RKO (cell line): ENCODE data around the gene MDFIC.

Experiments
- DNase-seq: peaks from one replicate; pipeline ENCODE4 v3.0.0-alpha.2; 2016; ENCODE audit warnings: low spot score

MDFIC gene

DNA sequence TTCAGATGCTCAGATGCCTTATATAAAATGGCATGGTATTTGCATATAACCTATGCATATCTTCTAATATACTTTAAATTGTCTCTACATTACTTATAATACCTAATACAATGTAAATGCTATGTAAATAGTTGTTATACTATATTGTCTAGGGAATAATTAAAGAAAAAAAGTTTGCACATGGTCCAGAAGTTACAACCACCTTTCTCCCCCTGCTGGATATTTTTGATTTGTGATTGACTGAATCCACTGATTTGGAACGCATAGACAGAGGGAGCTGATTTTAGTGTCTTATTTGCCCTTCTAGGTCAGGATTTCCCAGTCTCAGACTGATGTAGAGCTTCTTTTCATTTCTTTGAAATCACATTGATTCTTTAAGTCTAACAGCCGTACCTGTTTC, 31.8 kb downstream of the MDFIC start:
- no peak for DNase-seq

DNA sequence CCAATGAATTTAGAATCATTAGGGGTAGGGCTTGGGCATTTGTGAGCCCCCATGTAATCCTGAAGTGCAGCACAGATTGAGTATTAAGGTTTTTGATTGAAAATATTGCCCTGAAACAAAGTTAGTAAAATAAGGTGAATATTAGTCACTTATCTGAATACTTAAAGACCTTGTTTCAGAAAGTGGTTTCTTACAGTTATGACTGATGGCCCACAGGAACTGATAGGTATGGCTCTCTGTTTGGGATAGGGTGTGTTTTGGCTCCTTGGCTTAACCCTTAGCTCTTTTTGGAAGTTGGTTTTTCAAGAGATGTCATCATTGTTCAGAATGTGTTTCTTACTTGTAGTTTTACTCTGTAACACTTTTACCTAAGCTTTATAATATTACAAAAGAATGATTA, 34.8 kb downstream of the MDFIC start:
- DNase-seq, result no peak

DNA sequence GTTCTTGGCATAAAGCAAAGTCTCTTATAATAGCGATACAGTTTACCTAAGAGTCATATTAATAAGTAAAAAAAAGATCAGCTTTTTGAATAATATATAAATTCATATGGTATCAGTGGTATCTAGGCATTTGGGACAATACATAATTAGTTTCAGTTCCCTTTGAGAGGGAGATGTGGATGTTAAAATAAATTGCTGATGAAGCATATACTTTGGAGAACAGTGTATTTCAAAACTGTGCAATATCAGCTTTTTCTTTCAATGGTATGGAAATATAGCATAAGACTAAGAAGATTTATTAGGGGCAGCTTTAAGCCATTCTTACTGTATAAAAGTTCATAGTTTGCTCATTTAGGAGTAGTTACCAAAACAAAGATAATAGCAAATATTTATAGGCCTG, 35.5 kb downstream of the MDFIC start:
- DNase-seq, result no peak

DNA sequence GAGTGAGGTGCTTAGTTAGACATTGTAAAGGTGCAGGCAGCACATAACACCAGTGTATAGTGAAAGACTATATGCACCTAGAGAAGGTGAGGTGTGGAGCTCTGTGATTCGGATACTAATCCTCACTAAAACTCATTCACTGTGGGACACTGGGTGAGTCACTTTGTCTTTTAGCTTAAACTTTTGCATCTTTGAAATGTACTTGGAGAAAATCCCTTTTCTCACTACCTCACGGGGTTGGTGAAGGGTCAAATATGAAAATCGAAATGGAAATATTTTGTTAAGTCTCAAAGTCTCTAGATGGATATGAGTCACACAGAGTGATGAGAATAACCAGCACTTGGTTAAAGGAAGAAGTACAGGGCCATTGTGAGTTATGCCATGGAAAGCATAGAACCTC, 38.0 kb downstream of the MDFIC start:
- DNase-seq, result no peak

DNA sequence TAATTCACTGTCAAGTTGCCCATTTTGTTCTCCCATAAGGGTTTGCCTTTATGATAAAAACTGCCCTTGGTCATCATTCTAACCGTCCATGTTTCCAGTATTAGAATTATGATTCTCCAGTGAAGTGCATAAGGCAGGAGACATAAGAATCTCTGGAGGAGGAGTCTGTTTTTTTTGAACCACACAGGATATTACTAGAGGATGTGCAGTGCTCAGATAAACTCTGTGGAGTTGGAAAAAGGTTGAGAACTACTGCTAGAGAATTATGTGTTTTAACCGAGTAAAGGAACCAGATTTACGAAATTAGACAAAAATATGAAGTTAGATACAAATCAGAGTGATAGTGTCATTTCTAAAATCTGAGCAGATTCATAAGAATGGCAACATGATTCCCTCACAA, 40.5 kb downstream of the MDFIC start:
- no peak for DNase-seq

DNA sequence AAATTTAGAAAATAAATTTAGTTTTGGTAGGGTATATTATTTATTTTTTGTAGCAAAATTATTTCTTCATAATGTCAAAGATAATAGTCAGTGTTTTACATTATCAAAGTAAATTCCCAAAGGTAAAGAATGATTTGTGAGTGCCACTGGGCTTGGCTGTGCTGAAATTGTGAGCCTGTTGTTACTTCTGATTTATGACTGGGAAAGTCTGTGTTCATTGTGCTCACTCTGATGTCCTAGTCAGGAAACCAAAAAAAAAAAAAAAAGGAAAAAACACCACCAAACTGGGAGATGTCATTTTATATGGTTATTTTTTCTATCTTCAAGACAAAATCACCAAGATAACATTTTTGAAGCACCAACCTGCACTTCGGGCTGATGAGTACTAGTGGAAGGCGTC, 44.3 kb downstream of the MDFIC start:
- DNase-seq, result no peak

DNA sequence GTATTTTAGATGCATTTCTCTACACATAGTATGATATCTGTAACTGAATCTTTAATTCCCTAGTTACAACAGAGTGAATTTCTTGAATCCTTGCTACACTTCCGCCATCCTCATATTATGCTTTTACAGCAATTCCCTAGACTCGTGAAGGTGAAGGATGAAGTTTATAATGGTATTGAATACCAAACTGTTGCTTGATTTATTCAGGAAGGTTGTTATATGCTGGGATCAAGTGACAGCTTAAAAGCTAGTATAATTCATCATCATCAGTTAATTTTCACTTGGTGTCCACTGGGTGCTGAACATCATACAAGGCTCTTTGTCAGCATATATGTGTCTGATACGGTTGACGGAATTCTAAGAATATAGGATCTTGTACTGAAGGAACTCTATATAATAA, 47.2 kb downstream of the MDFIC start:
- DNase-seq, result no peak

DNA sequence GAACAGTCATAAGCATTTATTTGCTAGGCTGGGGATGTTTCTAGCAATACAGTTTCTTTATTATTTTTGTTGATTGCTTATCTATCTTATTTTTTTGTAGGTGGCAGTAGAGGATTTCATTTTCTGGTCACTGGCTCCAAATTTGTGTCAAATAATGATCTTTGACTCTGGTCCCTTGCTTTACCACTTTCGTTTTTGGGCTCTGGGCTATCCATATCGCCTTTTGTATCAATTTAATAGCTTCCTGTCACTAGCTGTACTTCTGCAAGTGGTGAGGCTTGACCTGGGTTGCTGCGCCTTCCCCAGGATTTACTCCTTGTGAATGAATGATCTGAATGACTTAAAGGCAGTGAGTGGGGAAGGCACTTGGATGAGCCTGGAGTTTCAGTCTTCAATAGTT, 48.4 kb downstream of the MDFIC start:
- DNase-seq, result no peak

DNA sequence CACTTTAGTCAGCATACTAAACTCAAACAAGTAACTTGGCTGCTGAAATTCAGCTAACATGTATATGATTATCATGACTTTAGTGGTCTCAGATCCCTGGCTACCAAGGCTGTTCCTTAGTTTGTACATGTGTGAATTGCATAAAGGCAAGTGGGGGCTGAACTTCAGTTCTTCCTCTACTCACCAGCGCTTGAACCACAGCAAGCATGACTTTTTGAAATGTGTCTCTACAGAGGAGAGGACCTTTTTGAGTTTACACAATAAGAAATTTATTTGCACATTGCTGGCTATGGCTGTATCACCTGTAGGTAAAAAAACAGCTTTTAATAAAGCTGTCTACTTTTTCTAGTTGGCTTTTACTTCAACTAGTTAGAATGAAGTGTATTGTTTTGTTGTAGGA, 48.8 kb downstream of the MDFIC start:
- DNase-seq, result no peak

DNA sequence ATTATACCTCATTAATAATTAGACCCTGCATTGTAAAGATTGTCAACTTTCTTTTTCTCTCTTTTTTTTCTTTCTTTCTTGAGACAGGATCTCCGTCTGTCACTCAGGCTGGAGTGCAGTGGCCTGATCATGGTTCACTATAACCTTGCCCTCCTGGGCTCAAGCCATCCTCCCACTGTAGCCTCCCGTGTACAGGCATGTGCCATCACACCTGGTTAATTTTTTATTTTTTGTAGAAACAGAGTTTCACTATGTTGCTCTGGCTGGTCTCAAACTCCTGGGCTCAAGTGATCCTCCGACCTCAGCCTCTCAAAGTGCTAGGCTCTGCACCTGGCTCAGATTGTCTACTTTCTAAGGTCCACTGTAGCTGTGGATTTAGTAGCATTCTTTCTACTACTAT, 50.7 kb downstream of the MDFIC start:
- no peak for DNase-seq

DNA sequence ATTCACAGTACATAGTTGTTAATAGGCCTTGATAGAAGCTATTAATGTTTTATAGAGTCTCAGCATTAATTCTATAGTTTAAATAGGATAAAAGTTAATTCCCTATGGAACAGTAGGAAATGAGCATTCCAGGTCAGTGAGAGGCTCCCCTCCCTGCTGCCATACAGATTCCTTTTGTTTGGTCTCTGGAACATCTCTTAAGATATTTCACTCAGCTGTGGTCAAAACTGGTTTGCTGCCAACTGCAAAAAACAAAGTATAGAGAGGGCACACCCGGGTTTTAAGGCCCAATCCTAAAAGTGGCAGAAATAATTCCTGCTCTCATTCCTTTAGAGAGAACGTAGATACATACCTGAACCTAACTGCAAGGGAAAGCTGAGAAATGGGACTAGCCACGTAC, 51.3 kb downstream of the MDFIC start:
- DNase-seq, result no peak

DNA sequence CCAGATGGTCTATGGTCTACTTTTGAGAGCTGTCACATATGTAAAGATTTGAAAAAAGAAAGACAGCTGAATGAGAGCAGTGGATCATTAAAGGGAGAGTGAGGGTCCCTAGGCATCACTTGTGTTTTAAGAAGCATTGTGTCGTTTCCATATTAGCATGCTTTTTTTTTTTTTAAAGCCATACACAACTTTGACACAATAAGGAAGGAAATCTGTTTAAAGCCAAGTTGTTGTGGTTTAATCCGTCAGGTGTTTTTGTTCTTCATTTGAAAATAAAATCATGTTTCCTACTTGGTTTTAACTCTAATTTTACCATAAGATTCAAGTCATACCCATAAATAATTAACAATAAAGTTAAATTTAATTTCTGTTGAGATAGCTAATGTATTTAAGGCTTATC, 53.5 kb downstream of the MDFIC start:
- no peak for DNase-seq

DNA sequence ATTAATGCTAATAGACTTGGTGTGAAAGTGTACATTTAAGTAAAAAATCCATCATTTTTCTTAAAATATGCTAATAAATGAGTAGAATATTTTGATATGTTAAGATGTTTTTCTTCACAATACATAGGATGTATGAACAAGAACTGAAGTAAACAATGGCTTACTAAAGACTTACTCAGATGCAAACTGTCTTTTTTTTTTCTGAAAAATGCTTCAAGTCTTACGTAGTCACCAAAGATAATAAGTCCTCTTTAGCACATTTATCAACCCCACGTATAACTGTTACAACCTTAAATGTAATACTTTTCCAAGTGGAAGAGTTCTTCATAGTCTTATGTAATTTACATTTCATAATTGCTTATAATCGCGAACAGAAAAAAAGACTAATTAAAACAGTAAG, 54.8 kb downstream of the MDFIC start:
- no peak for DNase-seq

DNA sequence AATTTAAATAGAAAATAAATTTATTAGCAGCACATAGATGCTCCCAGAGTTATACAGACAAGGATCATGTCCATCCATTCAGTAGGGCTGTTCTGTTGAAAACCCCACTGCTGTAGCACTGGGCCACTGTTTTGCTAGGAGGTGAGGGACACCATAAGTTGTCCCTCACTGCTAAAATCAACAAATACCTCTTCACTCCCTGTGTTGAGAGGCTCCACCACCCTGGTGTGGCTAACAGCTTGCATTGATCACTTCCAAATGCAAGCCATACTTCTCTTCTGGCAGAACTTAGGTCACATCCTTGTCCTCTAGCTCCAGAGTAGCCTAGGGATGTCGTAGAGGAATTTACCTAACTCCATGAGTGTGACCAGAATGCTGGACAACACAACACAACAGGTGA, 55.4 kb downstream of the MDFIC start:
- DNase-seq, result no peak

DNA sequence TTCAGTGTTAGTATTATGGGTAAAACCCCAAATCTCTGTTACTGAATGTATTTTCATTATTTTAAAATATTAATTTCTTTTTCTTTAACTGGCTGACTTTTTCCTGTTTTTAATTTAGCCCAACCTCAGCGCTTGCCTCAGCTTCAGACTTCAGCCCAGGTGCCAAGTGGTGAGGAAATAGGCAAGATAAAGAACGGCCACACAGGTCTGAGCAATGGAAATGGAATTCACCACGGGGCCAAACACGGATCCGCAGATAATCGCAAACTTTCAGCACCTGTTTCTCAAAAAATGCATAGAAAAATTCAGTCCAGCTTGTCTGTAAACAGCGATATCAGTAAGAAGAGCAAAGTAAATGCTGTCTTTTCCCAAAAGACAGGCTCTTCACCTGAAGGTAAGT, 57.5 kb downstream of the MDFIC start:
- DNase-seq, result no peak

DNA sequence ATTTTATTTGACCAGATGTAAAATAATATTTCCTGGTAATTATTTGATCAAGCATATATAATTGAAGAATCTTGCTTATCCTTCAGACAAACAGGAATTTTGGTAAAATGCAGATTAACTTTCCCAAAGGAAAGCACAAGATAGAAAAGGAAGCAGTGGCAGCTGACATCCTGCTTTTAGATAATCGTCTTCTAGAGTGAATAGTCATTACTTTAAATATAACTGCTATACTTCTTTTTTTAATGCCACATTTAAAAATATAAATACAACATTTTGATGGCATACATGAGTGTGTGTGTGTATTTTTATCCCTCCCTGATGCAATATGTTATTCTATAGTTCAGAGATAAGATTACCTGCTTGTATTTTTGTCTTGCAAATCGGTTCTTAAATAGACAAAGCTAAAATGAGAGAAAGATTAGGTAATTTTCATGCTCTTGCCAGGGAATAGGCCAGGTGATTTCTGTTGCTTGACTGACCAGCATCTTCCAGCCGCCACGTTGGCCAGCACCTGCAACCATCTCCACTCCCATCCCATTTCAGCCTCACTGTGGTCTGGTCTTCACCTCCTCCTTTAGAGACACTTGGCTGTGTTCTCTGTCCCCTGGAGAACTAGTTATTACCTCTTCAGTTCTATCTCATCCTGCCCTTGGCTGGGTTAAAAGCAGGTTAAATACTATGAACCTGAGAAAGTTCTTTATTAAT, 58.1 kb downstream of the MDFIC start:
- DNase-seq, result no peak

DNA sequence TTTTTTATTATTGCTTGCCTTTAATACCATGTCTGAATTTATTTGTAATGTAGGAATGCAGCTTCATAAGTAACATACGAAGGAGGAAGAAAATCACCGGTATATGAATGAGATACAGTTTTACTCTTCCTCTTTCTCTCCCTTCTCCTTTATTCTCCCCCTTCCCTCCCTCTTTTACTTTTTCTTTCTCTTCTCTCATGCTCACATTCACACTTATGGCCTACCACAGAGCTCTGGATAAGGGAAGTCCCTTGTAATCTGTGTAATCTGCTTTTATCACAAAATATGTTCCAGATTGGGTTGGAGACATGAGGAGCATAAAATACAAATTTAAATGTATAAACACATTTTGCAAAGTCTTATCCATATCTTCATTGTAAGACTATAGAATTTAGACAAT, 59.4 kb downstream of the MDFIC start:
- DNase-seq, result no peak

DNA sequence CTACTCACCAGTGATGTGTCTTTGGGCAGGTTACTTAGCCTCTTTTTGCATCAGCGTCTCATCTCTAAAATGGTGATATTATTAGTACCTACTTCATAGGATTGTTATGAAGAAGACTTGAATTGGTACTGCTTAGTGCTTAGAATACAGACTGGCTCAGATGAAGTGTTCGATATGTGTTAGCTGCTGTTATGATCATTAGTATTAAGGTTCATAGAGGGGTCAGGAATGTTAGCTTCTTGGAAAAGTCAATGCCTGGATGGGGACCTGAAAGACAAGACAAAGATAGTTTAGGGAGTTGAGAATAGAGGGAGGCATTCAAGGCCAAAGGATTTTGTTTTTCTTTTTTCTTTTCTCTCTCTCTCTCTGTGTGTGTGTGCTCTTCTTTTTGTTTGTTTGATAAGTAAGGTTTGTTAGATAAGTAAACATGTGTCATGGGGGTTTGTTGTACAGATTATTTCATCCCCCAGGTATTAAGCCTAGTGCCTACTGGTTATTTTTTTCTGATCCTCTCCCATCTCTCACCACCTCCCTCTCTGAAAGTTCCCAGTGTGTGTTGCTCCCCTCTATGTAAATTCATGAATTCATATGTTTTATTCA, 63.3 kb downstream of the MDFIC start:
- DNase-seq, result no peak

DNA sequence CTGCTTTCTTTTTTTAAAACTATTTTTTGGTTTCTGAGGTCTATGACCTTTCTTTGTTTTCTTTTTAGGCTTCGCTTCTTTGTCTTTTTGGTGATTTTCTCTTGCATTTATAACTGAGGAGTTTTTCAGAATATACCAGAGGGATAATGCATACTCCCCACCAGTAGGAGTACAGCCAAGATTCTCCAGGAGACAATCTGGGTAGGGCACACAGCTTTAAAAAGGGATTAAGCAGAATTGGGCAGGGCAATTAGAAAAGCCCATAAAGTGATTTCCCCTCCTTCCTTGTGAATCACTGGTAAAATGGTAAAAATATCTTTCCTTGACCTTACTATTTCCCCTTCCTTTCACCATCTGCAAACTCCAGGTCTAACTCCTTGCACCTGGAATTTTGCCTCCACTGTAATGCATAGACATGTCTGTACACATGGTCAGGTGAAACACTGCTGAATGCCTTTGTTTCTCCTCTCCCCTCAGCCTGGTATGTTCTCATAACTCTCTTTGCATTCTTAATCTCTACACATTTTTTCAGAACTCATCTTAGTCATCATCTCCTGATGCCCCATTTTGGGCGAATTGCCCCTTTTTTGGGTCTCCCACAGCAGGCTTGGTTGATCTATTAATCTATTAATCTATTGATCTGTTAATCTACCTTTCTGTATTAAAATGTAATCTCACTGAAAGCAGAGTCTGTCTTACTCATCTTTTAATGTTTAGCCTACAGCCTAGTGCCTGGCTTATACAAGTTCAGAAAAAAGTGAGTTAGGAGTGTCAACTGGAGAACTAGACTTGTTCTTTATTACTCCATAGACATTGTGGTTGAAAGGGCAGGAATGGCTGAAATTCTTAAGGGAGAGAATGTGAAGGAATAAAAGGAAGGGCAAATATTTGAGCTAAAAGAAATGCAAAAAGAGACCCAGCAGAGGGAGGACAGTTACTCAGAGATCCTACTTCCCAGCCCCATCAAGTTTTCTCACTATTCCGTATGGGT, 64.6 kb downstream of the MDFIC start:
- DNase-seq, result no peak

DNA sequence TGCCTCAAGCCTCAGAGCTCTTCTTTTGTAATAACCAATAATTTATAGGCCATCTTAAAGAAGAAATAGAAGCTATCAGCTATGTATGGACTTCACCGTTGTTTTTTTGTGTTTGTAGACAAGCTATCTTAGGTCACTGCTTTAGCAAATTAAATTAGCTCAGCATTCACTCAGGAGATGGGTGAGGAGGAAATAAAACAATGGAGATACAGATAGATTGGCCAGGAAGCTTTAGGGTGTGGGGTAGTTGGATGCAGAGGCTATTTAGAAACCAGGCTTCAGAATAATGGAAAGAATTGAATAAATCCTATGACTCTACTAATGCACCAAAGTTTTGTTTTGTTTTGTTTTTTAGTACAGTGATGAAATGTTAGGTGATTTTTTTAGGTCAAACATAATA, 66.1 kb downstream of the MDFIC start:
- no peak for DNase-seq

DNA sequence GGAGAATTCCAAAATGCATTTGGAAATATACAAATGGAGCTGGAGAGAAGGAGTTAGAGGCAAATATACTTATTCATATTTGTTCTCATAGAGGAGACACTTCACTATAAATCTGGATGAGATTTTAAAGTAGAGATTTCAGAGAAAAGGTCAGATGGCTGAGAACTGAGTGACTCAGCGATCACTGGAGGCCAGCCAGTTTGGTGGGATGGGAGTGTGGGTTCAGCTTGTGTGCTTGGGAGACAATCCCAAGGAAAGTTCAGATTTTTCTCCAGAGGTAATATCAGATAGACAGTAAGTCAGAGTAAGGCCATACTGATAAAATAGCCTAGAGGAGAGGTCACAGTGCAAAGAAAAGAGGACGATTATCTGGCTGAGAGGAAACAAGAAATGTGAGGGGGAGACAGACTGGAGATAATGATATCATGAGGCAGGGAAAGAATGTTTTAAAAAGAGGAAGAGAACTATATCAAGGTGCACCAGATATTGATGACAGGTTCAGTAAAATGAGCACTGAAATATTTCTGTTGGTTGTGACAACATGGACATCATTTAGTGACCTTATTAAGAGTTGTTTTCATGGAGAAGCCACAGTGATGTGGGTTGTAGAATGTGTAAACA, 67.0 kb downstream of the MDFIC start:
- DNase-seq, result no peak

DNA sequence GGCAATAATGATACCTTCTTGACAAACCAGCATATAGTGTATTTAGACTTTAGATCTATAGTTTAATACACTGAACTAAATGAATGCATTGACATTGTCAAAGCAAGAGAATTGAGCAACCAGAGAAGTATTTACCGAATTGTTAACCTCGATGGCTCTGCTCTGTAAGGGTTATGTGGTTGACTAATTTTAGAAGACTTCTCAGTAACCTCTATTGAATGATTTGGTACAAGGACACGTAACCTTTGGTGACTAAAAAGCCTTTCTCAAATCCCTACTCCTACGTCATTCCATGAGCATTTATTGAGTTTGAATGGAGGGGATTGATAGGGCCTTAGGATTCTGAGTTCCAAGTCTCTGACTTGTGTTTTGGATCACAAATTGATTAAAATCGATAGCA, 67.6 kb downstream of the MDFIC start:
- DNase-seq, result no peak
